Lung (tissue), 13 donors: ENCODE data around the gene CEBPE. TPM values are rescaled to one million over a fixed set of nuclear protein-coding genes. Genes with fewer than 3 reads are reported as not detected.

Experiments
- ATAC-seq: fragments of 200-7000 bp; cut with Tn5 transposase; one replicate; pipeline ENCODE4 v1.9.1; 2020; ENCODE audit warnings: moderate number of reproducible peaks; ENCODE audit not compliant: insufficient read depth, low FRiP score
- DNase-seq, 3 donors: peaks; one replicate each; pipeline ENCODE4 v3.0.0-alpha.2; 2013 to 2017
- H3K27ac ChIP-seq, 2 donors: one replicate each; pipeline ENCODE4 v1.5.1; 2013; ENCODE audit warnings: mild to moderate bottlenecking in 2 of 2, moderate library complexity in 2 of 2, control low read depth in 1 of 2, inconsistent platforms in 1 of 2, low read depth in 1 of 2, low read length in 1 of 2
- H3K27me3 ChIP-seq, 3 donors: one replicate each; pipeline ENCODE4 v1.5.1; 2013; ENCODE audit warnings: low read length in 2 of 3; ENCODE audit not compliant: control insufficient read depth in 3 of 3, insufficient read depth in 3 of 3
- H3K36me3 ChIP-seq, 4 donors: one replicate each; pipeline ENCODE4 v1.5.1; 2013; ENCODE audit warnings: low read length in 4 of 4, mild to moderate bottlenecking in 1 of 4, moderate library complexity in 1 of 4; ENCODE audit not compliant: control insufficient read depth in 4 of 4, insufficient read depth in 4 of 4
- H3K4me1 ChIP-seq, 5 donors: one replicate each; pipeline ENCODE4 v1.5.1; 2013; ENCODE audit warnings: low read length in 5 of 5, mild to moderate bottlenecking in 2 of 5, moderate library complexity in 1 of 5; ENCODE audit not compliant: control insufficient read depth in 5 of 5, insufficient read depth in 5 of 5
- H3K4me3 ChIP-seq: one replicate; pipeline ENCODE4 v1.5.1; 2013; ENCODE audit warnings: mild to moderate bottlenecking, control low read depth, moderate library complexity
- H3K9ac ChIP-seq, 2 donors: one replicate each; pipeline ENCODE4 v1.5.1; 2013; ENCODE audit warnings: low read length in 2 of 2, control low read depth in 1 of 2; ENCODE audit not compliant: insufficient read depth in 1 of 2
- H3K9me3 ChIP-seq, 4 donors: one replicate each; pipeline ENCODE4 v1.5.1; 2013; ENCODE audit warnings: low read length in 3 of 4, mild to moderate bottlenecking in 1 of 4, moderate library complexity in 1 of 4; ENCODE audit not compliant: control insufficient read depth in 4 of 4, insufficient read depth in 3 of 4
- CTCF ChIP-seq: IDR thresholded peaks from 2 replicates; pipeline ENCODE4 v1.5.1; 2012; ENCODE audit warnings: mild to moderate bottlenecking; ENCODE audit errors: control extremely low read depth, extremely low read depth
- WGBS, 2 donors: extraction: QIAGEN DNeasy Blood & Tissue Kit; methylation state at CpG; one replicate each; pipeline ENCODE4 v1.1.7; 2013; 5-methylcytosine and 5-hydroxymethylcytosine counted together
- polyA plus RNA-seq, 2 donors: library from polyadenylated mRNA; stranded (reverse); fragments of 200-250 nt; gene quantifications; one replicate each; pipeline ENCODE4 v1.2.1, GENCODE V29; 2013
- small RNA-seq: library from RNA; depleted of rRNA; stranded (forward); fragments of <200 nt; gene quantifications from one replicate; pipeline ENCODE3, GENCODE V24; 2014; ENCODE audit warnings: low replicate concordance
- total RNA-seq, 2 donors: library from RNA; depleted of rRNA in 1 of 2; stranded (reverse); fragments of >200 nt in 1 of 2; gene quantifications; one replicate each; pipeline ENCODE4 v1.2.1, GENCODE V29; 2014 to 2021
- donor health status: control.
- donor health status: control.
- donor health status: Bipolar disorder and iron deficiency.
- donor health status: healthy.
- donor health status: DM: yes; HTN: yes; CAD: no.

The CEBPE gene
- total and polyA plus RNA-seq, 4 donors, result 0.16 to 3.5 (median 0.67) TPM; not detected in 1

- no peaks in the 10 kb centered on the region for H3K27me3 ChIP-seq
- H3K9ac ChIP-seq, result no peak overlapping the region
- WGBS, 2 donors, result 28 to 32% methylated on average over 8 of the region's 8 CpGs
- H3K27ac ChIP-seq, result peak overlapping the region in 1 of 2 donors; percentile 42
- H3K4me1 ChIP-seq, result peaks cover 0 to 36% (median 15%) of the 10 kb centered on the region in 5 donors
- TF ChIP-seq CTCF, result peak; percentile 97
- ATAC-seq (peak; percentile 72), DNase-seq (peak; percentile 91 to 95 (median 95))
- no peak overlapping the region for H3K4me3 ChIP-seq
- H3K9me3 ChIP-seq, result no peaks in the 10 kb centered on the region
- peaks cover 12 to 49% (median 39%) of the 10 kb centered on the region in 4 donors for H3K36me3 ChIP-seq
These were observed 50.2 kb downstream of the CEBPE start for GRCh38 chr14:23068789-23069412.

- Histone ChIP-seq H3K36me3 (peaks cover 19 to 55% (median 45%) of the 10 kb centered on the region in 4 donors), H3K27me3 (no peaks in the 10 kb centered on the region), H3K9ac (no peak overlapping the region), H3K27ac (peak overlapping the region in 1 of 2 donors; percentile 42), H3K4me1 (peaks cover 0 to 36% (median 15%) of the 10 kb centered on the region in 5 donors), H3K4me3 (no peak overlapping the region), H3K9me3 (no peaks in the 10 kb centered on the region)
- WGBS, 2 donors, result 86% methylated on average over 14 of the region's 14 CpGs
- no peak for ATAC-seq
- DNase-seq, result no peak
- TF ChIP-seq CTCF, result no peak
These were observed 50.9 kb downstream of the CEBPE start for GRCh38 chr14:23067847-23068788.

Small RNA genes within 50 kb of the gene (small RNA-seq; reads per million reads assigned to genes)
- gene RNU6-1138P, result not detected

Other genes starting within 250 kb of the CEBPE start
- gene LRP10, start 247.5 kb downstream of the CEBPE start, total RNA-seq, result 100 to 1,000 TPM in 1 of 2 donors, 10 to 100 TPM in 1; 55.2 to 148 TPM
- gene LRP10, start 247.5 kb downstream of the CEBPE start, polyA plus RNA-seq, result 100 to 1,000 TPM in 1 of 2 donors, 10 to 100 TPM in 1; 25.7 to 133 TPM
- gene REM2, start 236.0 kb downstream of the CEBPE start, total RNA-seq, result under 1 TPM in 1 of 2 donors, not detected in 1; 0.92 TPM
- gene REM2, start 236.0 kb downstream of the CEBPE start, polyA plus RNA-seq, result under 1 TPM; 0.88 to 0.98 TPM
- gene RBM23, start 200.1 kb downstream of the CEBPE start, total RNA-seq, result 100 to 1,000 TPM in 1 of 2 donors, 10 to 100 TPM in 1; 85.3 to 104 TPM
- gene RBM23, start 200.1 kb downstream of the CEBPE start, polyA plus RNA-seq, result 10 to 100 TPM; 27.7 to 58.1 TPM
- gene PRMT5, start 189.9 kb downstream of the CEBPE start, total RNA-seq, result 10 to 100 TPM; 45.6 to 54.7 TPM
- gene PRMT5, start 189.9 kb downstream of the CEBPE start, polyA plus RNA-seq, result 10 to 100 TPM; 19.2 to 56.5 TPM
- gene HAUS4, start 162.2 kb downstream of the CEBPE start, total RNA-seq, result 10 to 100 TPM; 47.2 to 49.0 TPM
- gene HAUS4, start 162.2 kb downstream of the CEBPE start, polyA plus RNA-seq, result 10 to 100 TPM; 28.3 to 45.5 TPM
- 10 to 100 TPM; 33.8 to 34.2 TPM for gene AJUBA, start 136.7 kb downstream of the CEBPE start, total RNA-seq
- gene AJUBA, start 136.7 kb downstream of the CEBPE start, polyA plus RNA-seq, result 10 to 100 TPM in 1 of 2 donors, 1 to 10 TPM in 1; 7.2 to 23.7 TPM
- gene C14orf93, start 109.1 kb downstream of the CEBPE start, total RNA-seq, result 10 to 100 TPM; 10.3 to 14.9 TPM
- gene C14orf93, start 109.1 kb downstream of the CEBPE start, polyA plus RNA-seq, result 1 to 10 TPM; 7.5 to 8.4 TPM
- gene PSMB5, start 84.4 kb downstream of the CEBPE start, total RNA-seq, result 100 to 1,000 TPM in 1 of 2 donors, 10 to 100 TPM in 1; 64.8 to 107 TPM
- 100 to 1,000 TPM in 1 of 2 donors, 10 to 100 TPM in 1; 94.6 to 147 TPM for gene PSMB5, start 84.4 kb downstream of the CEBPE start, polyA plus RNA-seq
- gene PSMB11, start 77.0 kb downstream of the CEBPE start, total RNA-seq, result not detected
- not detected for gene PSMB11, start 77.0 kb downstream of the CEBPE start, polyA plus RNA-seq
- gene CDH24, start 61.7 kb downstream of the CEBPE start, total RNA-seq, result 1 to 10 TPM; 4.2 to 4.6 TPM
- gene CDH24, start 61.7 kb downstream of the CEBPE start, polyA plus RNA-seq, result 1 to 10 TPM; 2.0 to 4.8 TPM
- 100 to 1,000 TPM; 125 to 154 TPM for gene ACIN1, start 24.1 kb downstream of the CEBPE start, total RNA-seq
- gene ACIN1, start 24.1 kb downstream of the CEBPE start, polyA plus RNA-seq, result 100 to 1,000 TPM in 1 of 2 donors, 10 to 100 TPM in 1; 76.3 to 106 TPM
- gene C14orf119, start 23.8 kb downstream of the CEBPE start, total RNA-seq, result 10 to 100 TPM; 23.9 to 56.7 TPM
- gene C14orf119, start 23.8 kb downstream of the CEBPE start, polyA plus RNA-seq, result 10 to 100 TPM; 26.0 to 64.9 TPM
- not detected for gene CIROP, start 14.3 kb downstream of the CEBPE start, total RNA-seq
- not detected for gene CIROP, start 14.3 kb downstream of the CEBPE start, polyA plus RNA-seq
- gene SLC7A8, start 64.4 kb upstream of the CEBPE start, total RNA-seq, result 10 to 100 TPM; 54.4 to 74.0 TPM
- gene SLC7A8, start 64.4 kb upstream of the CEBPE start, polyA plus RNA-seq, result 10 to 100 TPM; 28.1 to 29.5 TPM
- not detected for gene RNF212B, start 118.7 kb upstream of the CEBPE start, total RNA-seq
- under 1 TPM in 1 of 2 donors, not detected in 1; 0.09 TPM for gene RNF212B, start 118.7 kb upstream of the CEBPE start, polyA plus RNA-seq
- gene HOMEZ, start 166.9 kb upstream of the CEBPE start, total RNA-seq, result 10 to 100 TPM in 1 of 2 donors, 1 to 10 TPM in 1; 6.1 to 13.4 TPM
- 1 to 10 TPM; 6.9 to 9.8 TPM for gene HOMEZ, start 166.9 kb upstream of the CEBPE start, polyA plus RNA-seq
- gene PPP1R3E, start 183.6 kb upstream of the CEBPE start, total RNA-seq, result 10 to 100 TPM in 1 of 2 donors, 1 to 10 TPM in 1; 7.5 to 14.5 TPM
- 10 to 100 TPM in 1 of 2 donors, 1 to 10 TPM in 1; 7.1 to 16.4 TPM for gene PPP1R3E, start 183.6 kb upstream of the CEBPE start, polyA plus RNA-seq
- gene BCL2L2, start 187.6 kb upstream of the CEBPE start, total RNA-seq, result 10 to 100 TPM; 20.8 to 52.8 TPM
- gene BCL2L2, start 187.6 kb upstream of the CEBPE start, polyA plus RNA-seq, result 10 to 100 TPM; 31.0 to 48.6 TPM
- gene PABPN1, start 202.2 kb upstream of the CEBPE start, total RNA-seq, result 100 to 1,000 TPM in 1 of 2 donors, 10 to 100 TPM in 1; 66.0 to 116 TPM
- gene PABPN1, start 202.2 kb upstream of the CEBPE start, polyA plus RNA-seq, result 100 to 1,000 TPM in 1 of 2 donors, 10 to 100 TPM in 1; 88.8 to 183 TPM
- gene SLC22A17, start 233.6 kb upstream of the CEBPE start, total RNA-seq, result 10 to 100 TPM; 13.4 to 27.3 TPM
- 1 to 10 TPM; 5.4 to 6.0 TPM for gene SLC22A17, start 233.6 kb upstream of the CEBPE start, polyA plus RNA-seq
- gene EFS, start 245.9 kb upstream of the CEBPE start, total RNA-seq, result 10 to 100 TPM; 18.2 to 19.9 TPM
- 1 to 10 TPM; 6.5 to 7.3 TPM for gene EFS, start 245.9 kb upstream of the CEBPE start, polyA plus RNA-seq